PC-9 (cell line): ENCODE measurements around the gene GOLGA6L25. TPM values are rescaled to one million over a fixed set of nuclear protein-coding genes. Genes with fewer than 3 reads are reported as not detected.
"Not testable (repeated sequence)": the region's sequence is repeated elsewhere in the genome, so short reads cannot be mapped to it uniquely, and the experiment has no call there.

Experiments
- BruUV-seq: library from RNA; stranded (reverse); fragments of 400-500 nt; replicated peaks from 2 replicates; lab custom pipeline; 2021; lab: Mats Ljungman, UMichigan
- CTCF ChIA-PET: fragments of 300-600 bp; sonication (Branson Sonifier 250); formaldehyde crosslinking; loops from one replicate; lab custom pipeline; 2022; ENCODE audit warnings: antibody characterized with exemption; lab: Charles Lee
- POLR2A ChIA-PET: fragments of 300-600 bp; sonication (Branson Sonifier 250); formaldehyde crosslinking; loops from one replicate; lab custom pipeline; 2022; ENCODE audit warnings: antibody characterized with exemption; ENCODE audit not compliant: unreplicated experiment; lab: Charles Lee
- DNase-seq, 2 experiments: peaks; one replicate each; pipeline versions ENCODE4 v3.0.0 to v3.0.0-alpha.2; 2015 to 2022; ENCODE audit warnings: mixed read lengths in 1 of 2
- H2AFZ ChIP-seq: fragments of 200-600 bp; sonication (generic); 2 replicates; pipeline ENCODE4 v1.8.1; 2017; ENCODE audit warnings: antibody characterized with exemption
- H3F3A ChIP-seq: fragments of 200-600 bp; sonication (generic); 2 replicates; pipeline ENCODE4 v1.8.1; 2017; ENCODE audit warnings: antibody characterized with exemption, mild to moderate bottlenecking, low read depth; ENCODE audit not compliant: insufficient read depth
- H3K27ac ChIP-seq: fragments of 200-600 bp; sonication (generic); 2 replicates; pipeline ENCODE4 v1.6.1; 2016; ENCODE audit warnings: mixed run types
- H3K27me3 ChIP-seq: fragments of 200-600 bp; sonication (generic); 2 replicates; pipeline ENCODE4 v1.6.1; 2016; ENCODE audit warnings: low read depth, mixed run types; ENCODE audit not compliant: insufficient read depth
- H3K36me3 ChIP-seq: fragments of 200-600 bp; sonication (generic); 2 replicates; pipeline ENCODE4 v1.6.1; 2016; ENCODE audit warnings: low read depth, mixed run types
- H3K4me1 ChIP-seq: fragments of 200-600 bp; sonication (generic); replicated peaks from 2 replicates; pipeline ENCODE4 v1.6.1; 2016; ENCODE audit warnings: mixed run types; ENCODE audit not compliant: insufficient read depth
- H3K4me2 ChIP-seq: fragments of 200-600 bp; sonication (generic); 2 replicates; pipeline ENCODE4 v1.6.1; 2017; ENCODE audit warnings: mixed run types
- H3K4me3 ChIP-seq: fragments of 200-600 bp; sonication (generic); 2 replicates; pipeline ENCODE4 v1.6.1; 2016; ENCODE audit warnings: mixed run types
- H3K79me2 ChIP-seq: fragments of 200-600 bp; sonication (generic); 2 replicates; pipeline ENCODE4 v1.6.1; 2017; ENCODE audit warnings: low read depth, mixed run types
- H3K9me2 ChIP-seq: fragments of 200-600 bp; sonication (generic); 2 replicates; pipeline ENCODE4 v1.8.1; 2017; ENCODE audit warnings: mild to moderate bottlenecking; ENCODE audit not compliant: insufficient read depth
- H3K9me3 ChIP-seq: fragments of 200-600 bp; sonication (generic); 2 replicates; pipeline ENCODE4 v1.8.1; 2016; ENCODE audit warnings: low read depth; ENCODE audit not compliant: insufficient read depth
- H4K20me1 ChIP-seq: fragments of 200-600 bp; sonication (generic); 2 replicates; pipeline ENCODE4 v1.8.1; 2017; ENCODE audit not compliant: insufficient read depth
- intact Hi-C: fragments of 100-400 bp; cut with micrococcal nuclease; formaldehyde crosslinking; loops from one replicate; pipeline ENCODE4 v1.10.0; 2022; ENCODE audit not compliant: unreplicated experiment
- total RNA-seq: library from RNA; stranded (reverse); gene quantifications from 2 replicates; pipeline ENCODE4 v1.2.3, GENCODE V29; 2021

The GOLGA6L25 gene
- total RNA-seq, 1 experiment from 2014 or later: not detected

DNA sequence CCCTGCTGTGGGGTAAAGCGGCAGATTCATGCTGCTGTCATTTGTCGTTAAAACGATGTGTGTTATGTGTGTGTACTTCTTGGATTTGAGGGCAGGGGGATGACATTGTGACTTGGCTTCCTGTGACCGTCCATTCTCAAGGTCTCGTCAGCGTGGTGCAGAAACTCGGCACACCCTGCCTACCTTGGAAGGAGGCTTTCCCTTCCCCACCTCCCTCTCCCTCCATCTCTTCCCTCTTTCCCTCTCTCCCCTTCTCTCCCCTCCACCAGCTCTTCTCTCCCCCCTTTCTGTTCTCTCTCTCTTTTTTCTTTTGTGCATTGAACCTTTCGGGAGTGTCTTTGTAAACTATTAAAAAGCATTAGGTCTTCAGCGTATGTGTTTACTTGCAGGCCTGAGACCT, 36.4 kb downstream of the GOLGA6L25 start:
- peak overlapping the region; percentile 71; the same call in 1 of the 2 replicates for H2AFZ ChIP-seq

DNA sequence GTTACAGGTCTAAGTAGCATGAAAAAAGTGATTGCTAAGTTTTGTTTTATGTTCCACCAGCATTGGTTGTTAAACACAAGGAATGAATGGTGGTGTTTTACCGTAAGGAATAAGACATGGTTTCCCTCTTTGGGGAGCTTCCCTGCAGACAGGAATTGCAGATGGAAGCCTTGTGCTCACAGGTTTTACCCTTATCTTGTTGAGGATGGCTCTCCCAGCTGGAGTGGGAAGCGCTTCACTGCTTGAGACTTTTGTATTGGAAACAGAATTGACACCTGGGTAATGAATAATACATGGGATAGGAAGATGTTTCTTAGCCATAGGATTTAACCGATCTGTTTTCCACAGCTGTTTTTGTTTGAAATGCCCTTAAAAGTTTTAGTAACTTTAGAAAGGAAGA, 39.0 kb downstream of the GOLGA6L25 start:
- BruUV-seq, intact Hi-C loops: not testable (repeated sequence)

More for the DNA sequence above, 36.4 kb downstream of the GOLGA6L25 start:
- CTCF ChIA-PET, POLR2A ChIA-PET, H3K9me3 ChIP-seq, H3K4me1 ChIP-seq, H3K79me2 ChIP-seq, H3K36me3 ChIP-seq, H3F3A ChIP-seq, H4K20me1 ChIP-seq, DNase-seq, H3K27ac ChIP-seq, H3K9me2 ChIP-seq, BruUV-seq, intact Hi-C loops, H3K27me3 ChIP-seq: not testable (repeated sequence)
- H3K4me3 ChIP-seq: peak overlapping the region; percentile 51; the same call in 1 of the 2 replicates
- H3K4me2 ChIP-seq: peak overlapping the region; percentile 68

DNA sequence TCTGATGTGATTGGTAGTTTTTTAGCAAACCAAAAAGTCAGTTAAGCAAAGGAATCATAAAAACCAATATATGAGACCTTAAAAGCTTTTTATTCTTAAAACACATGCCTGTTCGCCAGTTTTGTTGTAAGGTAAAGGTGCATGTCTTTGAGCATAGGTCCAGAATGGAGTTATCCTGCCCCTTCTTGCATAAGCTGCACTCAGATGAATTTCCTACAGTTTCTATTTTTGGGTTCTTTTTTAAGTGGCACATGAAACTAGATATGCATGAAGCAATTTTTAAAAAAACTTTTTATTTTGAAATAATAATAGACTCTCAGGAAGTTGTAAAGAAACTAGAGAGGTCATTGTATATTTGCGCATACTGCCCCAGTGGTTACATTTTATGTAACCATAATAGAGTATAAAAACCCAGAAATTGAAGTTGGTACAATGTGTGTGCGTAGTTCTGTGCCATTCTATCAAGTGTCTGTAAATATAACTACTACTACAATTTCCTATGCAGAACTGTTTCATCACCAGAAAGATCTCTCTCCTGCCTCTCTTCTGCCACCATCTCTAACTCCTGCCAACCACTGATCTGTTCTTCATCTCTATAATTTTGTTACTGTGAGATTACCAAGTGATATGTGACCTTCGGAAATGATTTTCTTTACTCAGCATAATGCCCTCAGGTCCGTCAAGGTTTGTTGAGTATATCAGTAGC, 40.2 kb downstream of the GOLGA6L25 start:
- H3K27ac ChIP-seq, H3K27me3 ChIP-seq, H2AFZ ChIP-seq, H3F3A ChIP-seq, H4K20me1 ChIP-seq, CTCF ChIA-PET, H3K4me2 ChIP-seq, intact Hi-C loops, H3K4me1 ChIP-seq, H3K9me3 ChIP-seq, H3K79me2 ChIP-seq, POLR2A ChIA-PET, H3K9me2 ChIP-seq, H3K36me3 ChIP-seq, DNase-seq, H3K4me3 ChIP-seq: not testable (repeated sequence)
- TSS peak; percentile 7 for BruUV-seq

More for the DNA sequence above, 39.0 kb downstream of the GOLGA6L25 start:
- H3F3A ChIP-seq, H3K9me2 ChIP-seq, H3K4me1 ChIP-seq, CTCF ChIA-PET, H2AFZ ChIP-seq, POLR2A ChIA-PET, H3K79me2 ChIP-seq, H3K4me2 ChIP-seq, H3K4me3 ChIP-seq, H3K9me3 ChIP-seq, H3K36me3 ChIP-seq, H3K27ac ChIP-seq, DNase-seq, H4K20me1 ChIP-seq, H3K27me3 ChIP-seq: not testable (repeated sequence)

DNA sequence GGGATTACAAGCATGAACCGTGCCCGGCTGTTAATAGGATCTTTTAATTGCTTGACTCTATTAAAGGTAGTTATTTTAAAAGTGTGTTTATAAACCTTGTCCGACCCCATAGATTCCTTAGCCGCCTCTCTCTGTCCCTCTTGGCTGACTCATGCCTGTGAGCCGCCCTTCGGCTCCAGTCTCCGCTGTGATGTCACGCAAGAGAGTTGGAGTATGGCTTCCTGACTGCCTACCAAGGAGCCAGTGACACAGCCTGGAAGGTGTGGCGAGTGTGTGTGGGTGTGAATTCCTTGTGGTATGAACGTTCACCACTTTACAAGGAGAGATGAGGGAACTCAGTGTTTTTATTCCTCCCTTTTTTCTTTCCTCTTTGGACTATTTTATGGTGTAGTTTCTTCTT, 44.1 kb downstream of the GOLGA6L25 start:
- H4K20me1 ChIP-seq, H3K4me1 ChIP-seq, H3F3A ChIP-seq, H3K27me3 ChIP-seq, POLR2A ChIA-PET, H3K36me3 ChIP-seq, H2AFZ ChIP-seq, H3K79me2 ChIP-seq, H3K9me3 ChIP-seq, H3K4me3 ChIP-seq, H3K27ac ChIP-seq, DNase-seq, BruUV-seq, H3K9me2 ChIP-seq, H3K4me2 ChIP-seq, CTCF ChIA-PET, intact Hi-C loops: not testable (repeated sequence)

DNA sequence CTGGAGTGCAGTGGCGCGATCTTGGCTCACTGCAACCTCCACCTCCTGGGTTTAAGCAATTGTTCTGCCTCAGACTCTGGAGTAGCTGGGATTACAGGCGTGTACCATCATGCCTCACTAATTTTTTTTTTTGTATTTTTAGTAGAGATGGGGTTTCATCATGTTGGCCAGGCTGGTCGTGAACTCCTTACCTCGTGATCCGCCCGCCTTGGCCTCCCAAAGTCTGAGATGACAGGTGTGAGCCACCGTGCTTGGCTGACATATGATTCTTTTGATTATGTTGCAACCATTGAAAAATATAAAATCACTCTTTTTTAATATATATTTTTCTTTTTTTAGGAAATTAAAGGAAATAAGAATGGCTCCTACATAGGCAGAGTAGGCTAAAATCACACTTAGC, 44.8 kb downstream of the GOLGA6L25 start:
- H3K27me3 ChIP-seq, H3F3A ChIP-seq: not testable (repeated sequence)

DNA sequence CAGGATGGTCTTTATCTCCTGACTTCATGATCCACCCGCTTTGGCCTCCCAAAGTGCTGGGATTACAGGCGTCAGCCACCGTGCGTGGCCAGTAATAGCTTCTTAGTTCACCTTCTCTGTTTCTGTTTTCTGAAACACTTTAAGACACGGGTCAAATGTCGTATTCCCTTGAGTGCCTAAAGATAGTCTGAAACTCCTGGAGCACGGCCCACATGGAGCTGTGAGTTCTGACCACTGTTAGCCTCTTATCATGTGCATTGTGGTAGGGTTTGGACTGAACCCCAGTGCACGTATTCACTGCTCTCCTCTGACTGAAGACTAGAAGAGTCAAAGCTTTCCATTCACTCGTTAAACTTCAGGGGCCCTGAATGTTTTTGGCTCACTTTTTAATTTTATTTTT, 48.8 kb downstream of the GOLGA6L25 start:
- POLR2A ChIA-PET, H4K20me1 ChIP-seq, H3F3A ChIP-seq, H3K36me3 ChIP-seq, H3K4me1 ChIP-seq, DNase-seq, H3K4me2 ChIP-seq, H3K27ac ChIP-seq, H2AFZ ChIP-seq, BruUV-seq, H3K4me3 ChIP-seq, intact Hi-C loops, H3K27me3 ChIP-seq, CTCF ChIA-PET, H3K9me2 ChIP-seq, H3K9me3 ChIP-seq, H3K79me2 ChIP-seq: not testable (repeated sequence)

More for the DNA sequence above, 44.8 kb downstream of the GOLGA6L25 start:
- H3K9me3 ChIP-seq, POLR2A ChIA-PET, H4K20me1 ChIP-seq, H3K9me2 ChIP-seq, H3K27ac ChIP-seq, CTCF ChIA-PET, H3K4me3 ChIP-seq, H3K79me2 ChIP-seq, BruUV-seq, H2AFZ ChIP-seq, intact Hi-C loops, H3K4me1 ChIP-seq, DNase-seq, H3K36me3 ChIP-seq, H3K4me2 ChIP-seq: not testable (repeated sequence)
